DOHH2 (cell line): ENCODE data around the gene SLCO1B1.

Source experiments
- H3F3A ChIP-seq: fragments of 200-600 bp; sonication (generic), shearing (Covaris generic); 2 replicates; pipeline ENCODE4 v1.6.0; 2016; ENCODE audit warnings: antibody characterized with exemption, mild to moderate bottlenecking; ENCODE audit not compliant: control insufficient read depth, insufficient read depth
- H3K27ac ChIP-seq: fragments of 200-600 bp; sonication (generic); 2 replicates; pipeline ENCODE4 v1.5.1; 2014; ENCODE audit warnings: low read depth, mild to moderate bottlenecking, low read length, moderate library complexity
- H3K27me3 ChIP-seq: fragments of 200-600 bp; sonication (generic); 2 replicates; pipeline ENCODE4 v1.6.1; 2014; ENCODE audit warnings: mild to moderate bottlenecking, low read length, mixed read lengths; ENCODE audit not compliant: control insufficient read depth
- H3K36me3 ChIP-seq: fragments of 200-600 bp; sonication (generic); 2 replicates; pipeline ENCODE4 v1.6.1; 2014; ENCODE audit warnings: mild to moderate bottlenecking, low read length, moderate library complexity, mixed read lengths; ENCODE audit not compliant: control insufficient read depth
- H3K4me1 ChIP-seq: fragments of 200-600 bp; sonication (generic); 2 replicates; pipeline ENCODE4 v1.6.1; 2014; ENCODE audit warnings: mild to moderate bottlenecking, low read length, mixed read lengths; ENCODE audit not compliant: control insufficient read depth
- H3K4me2 ChIP-seq: fragments of 200-600 bp; sonication (generic); 2 replicates; pipeline ENCODE4 v1.6.0; 2014; ENCODE audit warnings: mild to moderate bottlenecking, low read length, moderate library complexity
- H3K4me3 ChIP-seq: fragments of 200-600 bp; sonication (generic); 2 replicates; pipeline ENCODE4 v1.5.1; 2014; ENCODE audit warnings: mild to moderate bottlenecking, low read length, mixed read lengths
- H3K79me2 ChIP-seq: fragments of 200-600 bp; sonication (generic); 2 replicates; pipeline ENCODE4 v1.6.1; 2014; ENCODE audit warnings: mild to moderate bottlenecking, low read length, mixed read lengths; ENCODE audit not compliant: control insufficient read depth
- H3K9me2 ChIP-seq: fragments of 200-600 bp; sonication (generic); replicated peaks from 2 replicates; pipeline ENCODE4 v1.6.1; 2014; ENCODE audit warnings: mild to moderate bottlenecking, low read length, mixed read lengths; ENCODE audit not compliant: control insufficient read depth
- H3K9me3 ChIP-seq: fragments of 200-600 bp; sonication (generic); 2 replicates; pipeline ENCODE4 v1.6.1; 2014; ENCODE audit warnings: antibody characterized with exemption, low read length, mixed read lengths; ENCODE audit not compliant: control insufficient read depth, insufficient read depth
- H4K20me1 ChIP-seq: fragments of 200-600 bp; sonication (generic); 2 replicates; pipeline ENCODE4 v1.6.0; 2014; ENCODE audit warnings: low read depth, mild to moderate bottlenecking, antibody characterized with exemption, low read length, moderate library complexity; ENCODE audit not compliant: control insufficient read depth, insufficient read depth
- CTCF ChIP-seq: fragments of 200-600 bp; sonication (generic); IDR thresholded peaks from one replicate; pipeline ENCODE4 v1.5.1; 2014; ENCODE audit warnings: antibody characterized with exemption, mild to moderate bottlenecking, low read depth, low read length; ENCODE audit not compliant: poor library complexity, severe bottlenecking
- EZH2phosphoT487 ChIP-seq: fragments of 200-600 bp; sonication (generic); IDR thresholded peaks from 2 replicates; pipeline ENCODE4 v1.6.1; 2017; ENCODE audit warnings: borderline replicate concordance, mild to moderate bottlenecking, antibody characterized with exemption, low read length, moderate library complexity, mixed read lengths

The SLCO1B1 gene

GRCh38 chr12:21221778-21222177 is 90.8 kb downstream of the SLCO1B1 start:
- H3K9me3 ChIP-seq, result no peaks in the 10 kb centered on the region
- no peaks in the 10 kb centered on the region for H3K9me2 ChIP-seq
- no peaks in the 10 kb centered on the region for H3K27me3 ChIP-seq
- H3K4me3 ChIP-seq, result no peak overlapping the region
- no peaks in the 10 kb centered on the region for H3F3A ChIP-seq
- H4K20me1 ChIP-seq, result no peaks in the 10 kb centered on the region
- no peak overlapping the region; the same call in 1 of the 2 replicates for H3K4me2 ChIP-seq
- H3K4me1 ChIP-seq, result peaks cover 5% of the 10 kb centered on the region
- no peaks in the 10 kb centered on the region for H3K79me2 ChIP-seq
- no peaks in the 10 kb centered on the region for H3K36me3 ChIP-seq
- no peak overlapping the region for H3K27ac ChIP-seq
- TF ChIP-seq EZH2phosphoT487, result no peak

GRCh38 chr12:21223930-21224329 is 92.9 kb downstream of the SLCO1B1 start:
- Histone ChIP-seq H3K4me2 (no peak overlapping the region), H3K27me3 (no peaks in the 10 kb centered on the region), H3F3A (no peaks in the 10 kb centered on the region), H3K36me3 (no peaks in the 10 kb centered on the region), H3K4me1 (peaks cover 5% of the 10 kb centered on the region), H3K27ac (no peak overlapping the region), H4K20me1 (no peaks in the 10 kb centered on the region), H3K9me3 (no peaks in the 10 kb centered on the region), H3K4me3 (no peak overlapping the region), H3K9me2 (no peaks in the 10 kb centered on the region), H3K79me2 (no peaks in the 10 kb centered on the region)
- no peak for TF ChIP-seq CTCF
- TF ChIP-seq EZH2phosphoT487, result no peak

- Histone ChIP-seq H4K20me1 (no peaks in the 10 kb centered on the region), H3K9me3 (no peaks in the 10 kb centered on the region), H3K4me3 (no peak overlapping the region), H3K79me2 (no peaks in the 10 kb centered on the region), H3K9me2 (no peaks in the 10 kb centered on the region), H3K36me3 (no peaks in the 10 kb centered on the region), H3K27me3 (no peaks in the 10 kb centered on the region), H3F3A (no peaks in the 10 kb centered on the region), H3K4me2 (no peak overlapping the region), H3K4me1 (no peaks in the 10 kb centered on the region), H3K27ac (no peak overlapping the region)
- TF ChIP-seq CTCF (no peak), EZH2phosphoT487 (no peak)
Observed at GRCh38 chr12:21234395-21234794, 103.4 kb downstream of the SLCO1B1 start.

- H3K36me3 ChIP-seq, result no peaks in the 10 kb centered on the region
- TF ChIP-seq CTCF (no peak), EZH2phosphoT487 (no peak)
- no peaks in the 10 kb centered on the region for H3K9me3 ChIP-seq
- H3K79me2 ChIP-seq, result no peaks in the 10 kb centered on the region
- no peak overlapping the region for H3K4me2 ChIP-seq
- no peaks in the 10 kb centered on the region; the same call in 1 of the 2 replicates for H3K9me2 ChIP-seq
- H3F3A ChIP-seq, result no peaks in the 10 kb centered on the region
- H3K4me3 ChIP-seq, result no peak overlapping the region
- H3K27ac ChIP-seq, result no peak overlapping the region
- H4K20me1 ChIP-seq, result no peaks in the 10 kb centered on the region
- H3K27me3 ChIP-seq, result no peaks in the 10 kb centered on the region
- no peaks in the 10 kb centered on the region for H3K4me1 ChIP-seq
Observed at GRCh38 chr12:21239866-21240265, 108.9 kb downstream of the SLCO1B1 start.
